Measurements from ENCODE around the gene TLR3. TPM values are rescaled to one million over a fixed set of nuclear protein-coding genes. Genes with fewer than 3 reads are reported as not detected.
A peak's percentile ranks its signal among the peaks of the same experiment; 100 is the strongest.

Gene TLR3
- total and polyA plus RNA-seq, 4 donors, result 3.2 to 15.1 (median 10.2) TPM

DNA sequence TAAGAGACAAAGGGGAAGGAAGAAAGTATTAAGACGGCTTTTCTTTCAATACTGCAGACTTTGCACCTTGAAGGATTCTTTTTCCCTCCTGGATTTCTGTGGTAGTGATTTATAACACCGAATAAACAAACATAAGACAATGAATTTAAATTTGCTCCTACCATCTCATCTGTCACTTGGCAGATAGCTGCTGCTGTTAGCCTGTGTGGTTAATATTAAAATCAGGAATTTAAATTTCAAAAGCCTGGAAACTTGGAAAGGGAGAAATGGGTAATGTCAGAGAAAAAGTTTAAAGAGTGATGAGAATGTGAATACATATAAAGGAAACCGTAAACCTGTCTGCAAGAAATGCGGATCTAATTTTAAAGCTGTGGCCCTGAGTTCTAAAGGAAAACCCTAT is 39.0 kb downstream of the TLR3 start:
- DNase-seq (no peak), ATAC-seq (ENCODE audit: insufficient read depth, low FRiP score) (no peak)
- Histone ChIP-seq H3K4me3 (no peak overlapping the region), H3K9me3 (ENCODE audit: control insufficient read depth in 4 of 4, insufficient read depth in 3 of 4, low read length in 3 of 4) (no peaks in the 10 kb centered on the region), H3K36me3 (ENCODE audit: control insufficient read depth in 4 of 4, insufficient read depth in 4 of 4, low read length in 4 of 4) (peaks cover 0 to 2% (median 0%) of the 10 kb centered on the region in 4 donors), H3K27ac (ENCODE audit: low read depth in 1 of 2, low read length in 1 of 2) (no peak overlapping the region), H3K4me1 (ENCODE audit: control insufficient read depth in 5 of 5, insufficient read depth in 5 of 5, low read length in 5 of 5) (peaks cover 0 to 15% (median 6%) of the 10 kb centered on the region in 5 donors), H3K9ac (ENCODE audit: insufficient read depth in 1 of 2, low read length in 2 of 2) (no peak overlapping the region), H3K27me3 (ENCODE audit: control insufficient read depth in 3 of 3, insufficient read depth in 3 of 3, low read length in 2 of 3) (no peaks in the 10 kb centered on the region)
- 79 to 86% methylated on average over 4 of the region's 4 CpGs for WGBS, 2 donors
- TF ChIP-seq, protein P1, sequence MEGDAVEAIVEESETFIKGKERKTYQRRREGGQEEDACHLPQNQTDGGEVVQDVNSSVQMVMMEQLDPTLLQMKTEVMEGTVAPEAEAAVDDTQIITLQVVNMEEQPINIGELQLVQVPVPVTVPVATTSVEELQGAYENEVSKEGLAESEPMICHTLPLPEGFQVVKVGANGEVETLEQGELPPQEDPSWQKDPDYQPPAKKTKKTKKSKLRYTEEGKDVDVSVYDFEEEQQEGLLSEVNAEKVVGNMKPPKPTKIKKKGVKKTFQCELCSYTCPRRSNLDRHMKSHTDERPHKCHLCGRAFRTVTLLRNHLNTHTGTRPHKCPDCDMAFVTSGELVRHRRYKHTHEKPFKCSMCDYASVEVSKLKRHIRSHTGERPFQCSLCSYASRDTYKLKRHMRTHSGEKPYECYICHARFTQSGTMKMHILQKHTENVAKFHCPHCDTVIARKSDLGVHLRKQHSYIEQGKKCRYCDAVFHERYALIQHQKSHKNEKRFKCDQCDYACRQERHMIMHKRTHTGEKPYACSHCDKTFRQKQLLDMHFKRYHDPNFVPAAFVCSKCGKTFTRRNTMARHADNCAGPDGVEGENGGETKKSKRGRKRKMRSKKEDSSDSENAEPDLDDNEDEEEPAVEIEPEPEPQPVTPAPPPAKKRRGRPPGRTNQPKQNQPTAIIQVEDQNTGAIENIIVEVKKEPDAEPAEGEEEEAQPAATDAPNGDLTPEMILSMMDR (IDR thresholded peaks at IDR 0.05; ENCODE audit: control extremely low read depth, extremely low read depth), result no peak

DNA sequence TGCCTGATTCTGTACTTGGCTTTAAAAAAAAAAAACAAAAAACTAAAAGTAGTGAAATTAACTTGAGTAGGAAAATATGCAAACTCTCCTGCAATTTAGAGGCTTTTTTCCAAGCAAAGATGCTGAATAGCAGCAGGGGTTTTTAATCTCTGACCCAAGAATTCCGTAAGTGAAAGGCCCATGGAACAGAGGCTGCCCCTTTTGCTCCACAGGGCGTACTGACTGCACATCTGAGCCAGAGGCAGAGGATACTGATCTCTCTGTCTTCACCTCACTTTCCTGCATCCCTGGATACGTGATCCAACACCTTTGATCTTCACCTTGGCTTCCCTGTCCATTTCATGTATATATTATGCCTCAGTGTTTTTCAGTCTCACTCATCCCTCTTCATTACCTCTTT is 39.4 kb downstream of the TLR3 start:
- 84 to 87% methylated on average over 3 of the region's 3 CpGs for WGBS, 2 donors
- Histone ChIP-seq H3K27me3 (ENCODE audit: control insufficient read depth in 3 of 3, insufficient read depth in 3 of 3, low read length in 2 of 3) (no peaks in the 10 kb centered on the region), H3K9me3 (ENCODE audit: control insufficient read depth in 4 of 4, insufficient read depth in 3 of 4, low read length in 3 of 4) (no peaks in the 10 kb centered on the region), H3K27ac (ENCODE audit: low read depth in 1 of 2, low read length in 1 of 2) (no peak overlapping the region), H3K36me3 (ENCODE audit: control insufficient read depth in 4 of 4, insufficient read depth in 4 of 4, low read length in 4 of 4) (peaks cover 0 to 2% (median 0%) of the 10 kb centered on the region in 4 donors), H3K4me3 (no peak overlapping the region), H3K9ac (ENCODE audit: insufficient read depth in 1 of 2, low read length in 2 of 2) (no peak overlapping the region), H3K4me1 (ENCODE audit: control insufficient read depth in 5 of 5, insufficient read depth in 5 of 5, low read length in 5 of 5) (peaks cover 0 to 15% (median 6%) of the 10 kb centered on the region in 5 donors)
- DNase-seq, result no peak
- ATAC-seq (ENCODE audit: insufficient read depth, low FRiP score), result no peak
- TF ChIP-seq, protein P1 (IDR thresholded peaks at IDR 0.05; ENCODE audit: control extremely low read depth, extremely low read depth), result no peak

DNA sequence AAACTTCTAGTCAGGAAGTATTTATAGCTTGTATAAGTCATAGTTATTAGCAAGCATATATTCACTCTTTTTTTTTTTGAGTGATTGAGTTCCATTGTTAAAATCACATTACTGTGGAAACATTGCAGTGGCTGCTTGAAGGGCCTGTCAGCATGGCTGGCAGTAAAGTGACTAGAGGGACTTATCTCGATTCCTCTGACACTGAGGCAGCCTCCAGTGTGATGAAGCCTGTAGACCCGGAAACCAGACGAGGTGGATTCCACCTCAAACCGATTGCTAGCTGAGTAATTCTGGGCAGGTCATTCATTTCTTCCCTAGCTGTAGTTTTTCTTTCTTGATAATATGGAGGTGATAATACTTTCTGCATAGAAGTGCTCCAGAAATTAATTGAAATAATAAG is 40.3 kb downstream of the TLR3 start:
- Histone ChIP-seq H3K27ac (ENCODE audit: low read depth in 1 of 2, low read length in 1 of 2) (no peak overlapping the region), H3K9ac (ENCODE audit: insufficient read depth in 1 of 2, low read length in 2 of 2) (no peak overlapping the region), H3K4me1 (ENCODE audit: control insufficient read depth in 5 of 5, insufficient read depth in 5 of 5, low read length in 5 of 5) (peaks cover 0 to 15% (median 6%) of the 10 kb centered on the region in 5 donors), H3K36me3 (ENCODE audit: control insufficient read depth in 4 of 4, insufficient read depth in 4 of 4, low read length in 4 of 4) (peaks cover 0 to 2% (median 0%) of the 10 kb centered on the region in 4 donors), H3K27me3 (ENCODE audit: control insufficient read depth in 3 of 3, insufficient read depth in 3 of 3, low read length in 2 of 3) (no peaks in the 10 kb centered on the region), H3K9me3 (ENCODE audit: control insufficient read depth in 4 of 4, insufficient read depth in 3 of 4, low read length in 3 of 4) (no peaks in the 10 kb centered on the region), H3K4me3 (no peak overlapping the region)
- 87% methylated on average over 4 of the region's 4 CpGs for WGBS, 2 donors
- ATAC-seq (ENCODE audit: insufficient read depth, low FRiP score) (no peak), DNase-seq (no peak)
- TF ChIP-seq, protein P1 (IDR thresholded peaks at IDR 0.05; ENCODE audit: control extremely low read depth, extremely low read depth), result no peak

DNA sequence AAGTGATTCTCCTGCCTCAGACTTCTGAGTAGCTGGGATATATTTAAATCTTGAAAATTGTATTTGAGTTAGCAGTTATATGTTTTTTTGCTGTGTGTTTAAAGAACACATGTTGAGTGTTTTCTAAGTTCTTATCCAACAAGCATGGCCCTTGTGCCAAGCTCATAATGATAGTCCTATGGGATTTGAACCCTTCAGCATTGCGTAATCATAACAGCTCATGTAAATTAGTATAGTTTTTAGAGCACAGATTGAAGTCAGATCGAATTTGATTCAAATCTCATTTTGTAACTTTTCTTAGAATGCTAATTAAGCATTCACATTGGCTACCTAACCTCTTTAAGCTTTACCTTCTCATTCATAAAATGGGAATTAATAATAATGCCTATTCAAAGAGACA is 47.7 kb downstream of the TLR3 start:
- Histone ChIP-seq H3K36me3 (ENCODE audit: control insufficient read depth in 4 of 4, insufficient read depth in 4 of 4, low read length in 4 of 4) (peaks cover 0 to 1% (median 0%) of the 10 kb centered on the region in 4 donors), H3K27me3 (ENCODE audit: control insufficient read depth in 3 of 3, insufficient read depth in 3 of 3, low read length in 2 of 3) (no peaks in the 10 kb centered on the region), H3K4me1 (ENCODE audit: control insufficient read depth in 5 of 5, insufficient read depth in 5 of 5, low read length in 5 of 5) (peaks cover 0 to 5% (median 0%) of the 10 kb centered on the region in 5 donors), H3K9me3 (ENCODE audit: control insufficient read depth in 4 of 4, insufficient read depth in 3 of 4, low read length in 3 of 4) (no peaks in the 10 kb centered on the region), H3K4me3 (no peak overlapping the region), H3K27ac (ENCODE audit: low read depth in 1 of 2, low read length in 1 of 2) (no peak overlapping the region), H3K9ac (ENCODE audit: insufficient read depth in 1 of 2, low read length in 2 of 2) (no peak overlapping the region)
- TF ChIP-seq, protein P1 (IDR thresholded peaks at IDR 0.05; ENCODE audit: control extremely low read depth, extremely low read depth), result no peak
- 78 to 85% methylated on average over 2 of the region's 2 CpGs for WGBS, 2 donors
- ATAC-seq (ENCODE audit: insufficient read depth, low FRiP score) (no peak), DNase-seq (peak in 2 of 3 donors; percentile 19 to 54)

All from lung (tissue), 12 donors.